Endodermal cell (in vitro differentiated cells): Measurements from ENCODE around the gene PROK2. TPM values are rescaled to one million over a fixed set of nuclear protein-coding genes. Genes with fewer than 3 reads are reported as not detected.

ENCODE experiments used
- DNase-seq: peaks from one replicate; pipeline ENCODE4 v3.0.0-alpha.2; 2017
- H3K27ac ChIP-seq: 2 replicates; pipeline ENCODE4 v1.5.1; 2013; ENCODE audit warnings: mild to moderate bottlenecking, low read depth, low read length, moderate library complexity
- H3K27me3 ChIP-seq: 2 replicates; pipeline ENCODE4 v1.6.1; 2013; ENCODE audit warnings: mild to moderate bottlenecking, low read length, moderate library complexity; ENCODE audit not compliant: insufficient read depth, control insufficient read depth, poor library complexity, severe bottlenecking
- H3K36me3 ChIP-seq: 2 replicates; pipeline ENCODE4 v1.7.0; 2013; ENCODE audit warnings: mild to moderate bottlenecking, low read length, moderate library complexity; ENCODE audit not compliant: control insufficient read depth, insufficient read depth
- H3K4me1 ChIP-seq: one replicate; pipeline ENCODE4 v1.7.0; 2013; ENCODE audit warnings: low read length; ENCODE audit not compliant: control insufficient read depth, insufficient read depth
- H3K4me3 ChIP-seq: 2 replicates; pipeline ENCODE4 v1.5.1; 2013; ENCODE audit warnings: mild to moderate bottlenecking, low read length, moderate library complexity
- H3K9ac ChIP-seq: 2 replicates; pipeline ENCODE4 v1.6.1; 2013; ENCODE audit warnings: mild to moderate bottlenecking, low read length, moderate library complexity; ENCODE audit not compliant: poor library complexity, severe bottlenecking; ENCODE audit errors: extremely low read depth
- H3K9me3 ChIP-seq: 2 replicates; pipeline ENCODE4 v1.6.1; 2013; ENCODE audit warnings: mild to moderate bottlenecking, low read length, moderate library complexity; ENCODE audit not compliant: control insufficient read depth
- H3K27ac Mint-ChIP-seq: 2 replicates; pipeline ENCODE4 v1.8.0; 2020; ENCODE audit warnings: mixed read lengths
- H3K27me3 Mint-ChIP-seq: 2 replicates; pipeline ENCODE4 v1.8.0; 2021; ENCODE audit warnings: mild to moderate bottlenecking, mixed read lengths; ENCODE audit not compliant: insufficient read depth
- H3K36me3 Mint-ChIP-seq: 2 replicates; pipeline ENCODE4 v1.8.0; 2020; ENCODE audit warnings: low read depth, mixed read lengths
- H3K4me1 Mint-ChIP-seq: 2 replicates; pipeline ENCODE4 v1.8.0; 2020; ENCODE audit warnings: mixed read lengths
- H3K4me3 Mint-ChIP-seq: 2 replicates; pipeline ENCODE4 v1.8.0; 2020; ENCODE audit warnings: mild to moderate bottlenecking, moderate library complexity, mixed read lengths
- H3K9me3 Mint-ChIP-seq: 2 replicates; pipeline ENCODE4 v1.8.0; 2020; ENCODE audit warnings: mild to moderate bottlenecking, mixed read lengths
- CTCF ChIP-seq: fragments of 200-600 bp; sonication (generic); conservative IDR thresholded peaks from 2 replicates; pipeline ENCODE4 v1.5.0; 2021; ENCODE audit warnings: antibody characterized with exemption, mild to moderate bottlenecking
- WGBS, 2 experiments: methylation state at CpG; one replicate each; pipeline versions ENCODE4 v1.1.5 to v1.1.7; 2013; ENCODE audit warnings: missing lambda C conversion rate in 2 of 2, mixed read lengths in 1 of 2; ENCODE audit not compliant: insufficient coverage in 1 of 2, insufficient read length in 1 of 2; 5-methylcytosine and 5-hydroxymethylcytosine counted together
- total RNA-seq, 2 donors: library from RNA; stranded (reverse); fragmentation: NEBNext Ultra II Directional in 1 of 2; extraction: Animal tissue kit (Norgen Biotek cat#: 25700) in 1 of 2; gene quantifications; 2 replicates in 1 of 2; 3 replicates in 1 of 2; pipeline ENCODE4 v1.2.1, GENCODE V29; 2021

The PROK2 gene
- total RNA-seq, 2 donors from 2014 or later, result 0.29 TPM; not detected in 1

- no peak overlapping the region for H3K4me3 Mint-ChIP-seq
- Histone ChIP-seq H3K9ac (no peak overlapping the region), H3K9me3 (peaks cover 45% of the 10 kb centered on the region), H3K4me1 (no peaks in the 10 kb centered on the region), H3K36me3 (no peaks in the 10 kb centered on the region), H3K4me3 (no peak overlapping the region), H3K27ac (no peak overlapping the region), H3K27me3 (peaks cover 4% of the 10 kb centered on the region)
- no peak for DNase-seq
- H3K27ac Mint-ChIP-seq, result no peak overlapping the region
- H3K4me1 Mint-ChIP-seq, result no peaks in the 10 kb centered on the region
- peaks cover 41% of the 10 kb centered on the region for H3K9me3 Mint-ChIP-seq
- H3K36me3 Mint-ChIP-seq, result no peaks in the 10 kb centered on the region
- 100% methylated on average over 1 of the region's 1 CpG for WGBS, 2 experiments
- no peak for TF ChIP-seq CTCF
- H3K27me3 Mint-ChIP-seq, result peaks cover 20% of the 10 kb centered on the region
Measured at GRCh38 chr3:71742621-71743020, 42.3 kb downstream of the PROK2 start.

- Mint-ChIP-seq H3K27me3 (peaks cover 80% of the 10 kb centered on the region), H3K27ac (no peak overlapping the region), H3K4me3 (no peak overlapping the region), H3K9me3 (peaks cover 20% of the 10 kb centered on the region), H3K4me1 (peaks cover 27% of the 10 kb centered on the region), H3K36me3 (no peaks in the 10 kb centered on the region)
- TF ChIP-seq CTCF, result no peak
- no peak overlapping the region for H3K4me3 ChIP-seq
- peaks cover 32% of the 10 kb centered on the region for H3K27me3 ChIP-seq
- no peak overlapping the region for H3K9ac ChIP-seq
- no peaks in the 10 kb centered on the region for H3K4me1 ChIP-seq
- DNase-seq, result no peak
- WGBS, 2 experiments, result 86% methylated on average over 1 of the region's 1 CpG; no CpG with 5 or more reads in 1 of the 2 experiments
- no peaks in the 10 kb centered on the region for H3K36me3 ChIP-seq
- H3K9me3 ChIP-seq, result peaks cover 23% of the 10 kb centered on the region
- H3K27ac ChIP-seq, result no peak overlapping the region
Measured at GRCh38 chr3:71734881-71735280, 50.1 kb downstream of the PROK2 start.

GRCh38 chr3:71733319-71733718 is 51.6 kb downstream of the PROK2 start:
- peaks cover 23% of the 10 kb centered on the region for H3K9me3 ChIP-seq
- no peaks in the 10 kb centered on the region for H3K4me1 ChIP-seq
- peaks cover 87% of the 10 kb centered on the region for H3K27me3 Mint-ChIP-seq
- H3K27me3 ChIP-seq, result peaks cover 44% of the 10 kb centered on the region
- TF ChIP-seq CTCF, result no peak
- no peaks in the 10 kb centered on the region for H3K36me3 ChIP-seq
- H3K9me3 Mint-ChIP-seq, result peaks cover 20% of the 10 kb centered on the region
- H3K4me1 Mint-ChIP-seq, result peaks cover 27% of the 10 kb centered on the region
- no peak overlapping the region for H3K9ac ChIP-seq
- H3K36me3 Mint-ChIP-seq, result no peaks in the 10 kb centered on the region
- 80 to 88% methylated on average over 1 of the region's 2 CpGs for WGBS, 2 experiments
- H3K27ac Mint-ChIP-seq, result no peak overlapping the region
- no peak overlapping the region for H3K4me3 ChIP-seq
- H3K4me3 Mint-ChIP-seq, result no peak overlapping the region
- no peak overlapping the region for H3K27ac ChIP-seq
- DNase-seq, result no peak
